Caco-2 (cell line): ENCODE results near the gene KLHL22. TPM values are rescaled to one million over a fixed set of nuclear protein-coding genes. Genes with fewer than 3 reads are reported as not detected.

ENCODE experiments used
- BruUV-seq: library from RNA; stranded (reverse); fragments of 400-500 nt; replicated peaks from 2 replicates; lab custom pipeline; 2021; lab: Mats Ljungman, UMichigan
- CTCF ChIA-PET: fragments of 300-600 bp; sonication (Branson Sonifier 250); formaldehyde crosslinking; loops from one replicate; lab custom pipeline; 2022; ENCODE audit warnings: antibody characterized with exemption; lab: Charles Lee
- POLR2A ChIA-PET: fragments of 300-600 bp; sonication (Branson Sonifier 250); formaldehyde crosslinking; loops from one replicate; lab custom pipeline; 2022; ENCODE audit warnings: antibody characterized with exemption; lab: Charles Lee
- DNase-seq, 2 experiments: peaks; one replicate each; pipeline versions ENCODE4 v3.0.0 to v3.0.0-alpha.2; 2020 to 2022
- H3K27me3 ChIP-seq: replicated peaks from 2 replicates; pipeline ENCODE4 v1.6.0; 2011; ENCODE audit warnings: low read length; ENCODE audit not compliant: control insufficient read depth, insufficient read depth
- H3K36me3 ChIP-seq: 2 replicates; pipeline ENCODE4 v1.5.1; 2011; ENCODE audit warnings: low read length; ENCODE audit not compliant: control insufficient read depth, insufficient read depth
- H3K4me1 ChIP-seq: fragments of 250-450 bp; sonication (Bioruptor Pico); 2 replicates; pipeline ENCODE4 v1.5.1; 2020; ENCODE audit warnings: mild to moderate bottlenecking
- H3K4me3 ChIP-seq: 2 replicates; pipeline ENCODE4 v1.5.1; 2011; ENCODE audit warnings: low read depth, mild to moderate bottlenecking, control low read depth, low read length
- H3K9me3 ChIP-seq: fragments of 250-450 bp; sonication (Bioruptor Pico); 2 replicates; pipeline ENCODE4 v1.5.1; 2020; ENCODE audit warnings: mild to moderate bottlenecking, moderate library complexity
- H3K27ac Mint-ChIP-seq: one replicate; pipeline ENCODE4 v1.8.0; 2022; ENCODE audit warnings: mixed read lengths; ENCODE audit not compliant: unreplicated experiment
- H3K27me3 Mint-ChIP-seq: one replicate; pipeline ENCODE4 v1.8.0; 2022; ENCODE audit warnings: mixed read lengths; ENCODE audit not compliant: insufficient read depth, unreplicated experiment
- H3K36me3 Mint-ChIP-seq: one replicate; pipeline ENCODE4 v1.8.0; 2022; ENCODE audit warnings: mild to moderate bottlenecking, mixed read lengths; ENCODE audit not compliant: insufficient read depth, unreplicated experiment
- H3K4me1 Mint-ChIP-seq: one replicate; pipeline ENCODE4 v1.8.0; 2022; ENCODE audit warnings: low read depth, mixed read lengths; ENCODE audit not compliant: unreplicated experiment
- H3K4me3 Mint-ChIP-seq: one replicate; pipeline ENCODE4 v1.8.0; 2022; ENCODE audit warnings: mild to moderate bottlenecking, moderate library complexity, mixed read lengths; ENCODE audit not compliant: unreplicated experiment
- H3K9me3 Mint-ChIP-seq: one replicate; pipeline ENCODE4 v1.8.0; 2022; ENCODE audit warnings: mixed read lengths; ENCODE audit not compliant: unreplicated experiment
- CTCF ChIP-seq, 2 experiments: fragments of 200-600 bp in 1 of 2; IDR thresholded peaks; 1 replicate in 1 of 2; 2 replicates in 1 of 2; pipeline versions ENCODE4 v1.5.1 to v1.8.0; 2011 to 2022; ENCODE audit warnings: antibody characterized with exemption in 1 of 2, control low read depth in 1 of 2, inconsistent platforms in 1 of 2, low read depth in 1 of 2, low read length in 1 of 2, mild to moderate bottlenecking in 1 of 2, moderate library complexity in 1 of 2; ENCODE audit not compliant: insufficient read depth in 1 of 2, severe bottlenecking in 1 of 2, unreplicated experiment in 1 of 2
- intact Hi-C: fragments of 100-400 bp; cut with micrococcal nuclease; formaldehyde crosslinking; loops from one replicate; pipeline ENCODE4 v1.10.0; 2022; ENCODE audit not compliant: unreplicated experiment
- total RNA-seq: library from RNA; stranded (reverse); gene quantifications from 2 replicates; pipeline ENCODE4 v1.2.3, GENCODE V29; 2022

KLHL22 gene
- total RNA-seq, 1 experiment from 2014 or later = 24.4 TPM

GRCh38 chr22:20469110-20469868 lies 26.3 kb downstream of the KLHL22 start:
- no peak for DNase-seq
- H3K9me3 ChIP-seq = no peaks in the 10 kb centered on the region
- no peak overlapping the region for H3K4me3 ChIP-seq
- TF ChIP-seq CTCF (IDR thresholded peaks at IDR 0.05; ENCODE audit: insufficient read depth in 1 of 2, low read depth in 1 of 2, low read length in 1 of 2, severe bottlenecking in 1 of 2, unreplicated experiment in 1 of 2) = no peak
- Mint-ChIP-seq H3K4me1 (no peaks in the 10 kb centered on the region), H3K4me3 (no peak overlapping the region), H3K9me3 (no peaks in the 10 kb centered on the region), H3K36me3 (peaks cover 18% of the 10 kb centered on the region), H3K27ac (no peak overlapping the region), H3K27me3 (no peaks in the 10 kb centered on the region)
- no peaks in the 10 kb centered on the region for H3K4me1 ChIP-seq
- ChIA-PET CTCF (no interaction called here), POLR2A (no interaction called here)
- no peaks in the 10 kb centered on the region for H3K27me3 ChIP-seq
- intact Hi-C loops = no loop called here
- no TSS peak for BruUV-seq
- no peaks in the 10 kb centered on the region for H3K36me3 ChIP-seq

GRCh38 chr22:20466659-20467379 lies 28.8 kb downstream of the KLHL22 start:
- Histone ChIP-seq H3K4me3 (no peak overlapping the region), H3K4me1 (no peaks in the 10 kb centered on the region), H3K36me3 (no peaks in the 10 kb centered on the region), H3K9me3 (no peaks in the 10 kb centered on the region), H3K27me3 (no peaks in the 10 kb centered on the region)
- intact Hi-C loops = no loop called here
- H3K4me1 Mint-ChIP-seq = no peaks in the 10 kb centered on the region
- ChIA-PET CTCF (no interaction called here), POLR2A (no interaction called here)
- BruUV-seq = no TSS peak
- peaks cover 13% of the 10 kb centered on the region for H3K36me3 Mint-ChIP-seq
- no peaks in the 10 kb centered on the region for H3K9me3 Mint-ChIP-seq
- no peak overlapping the region for H3K4me3 Mint-ChIP-seq
- no peak for TF ChIP-seq CTCF (IDR thresholded peaks at IDR 0.05; ENCODE audit: insufficient read depth in 1 of 2, low read depth in 1 of 2, low read length in 1 of 2, severe bottlenecking in 1 of 2, unreplicated experiment in 1 of 2)
- no peak for DNase-seq
- H3K27me3 Mint-ChIP-seq = no peaks in the 10 kb centered on the region
- H3K27ac Mint-ChIP-seq = no peak overlapping the region

- intact Hi-C loops = no loop called here
Observed at GRCh38 chr22:20465759-20466077, 29.9 kb downstream of the KLHL22 start.

More at GRCh38 chr22:20465759-20466077, 29.9 kb downstream of the KLHL22 start:
- no peaks in the 10 kb centered on the region for H3K27me3 Mint-ChIP-seq
- TF ChIP-seq CTCF (IDR thresholded peaks at IDR 0.05; ENCODE audit: insufficient read depth in 1 of 2, low read depth in 1 of 2, low read length in 1 of 2, severe bottlenecking in 1 of 2, unreplicated experiment in 1 of 2) = no peak
- H3K4me1 ChIP-seq = no peaks in the 10 kb centered on the region
- no peaks in the 10 kb centered on the region for H3K27me3 ChIP-seq
- no peak for DNase-seq
- ChIA-PET POLR2A (no interaction called here), CTCF (no interaction called here)
- no peak overlapping the region for H3K27ac Mint-ChIP-seq
- no peaks in the 10 kb centered on the region for H3K4me1 Mint-ChIP-seq
- BruUV-seq = no TSS peak
- peaks cover 6% of the 10 kb centered on the region for H3K36me3 Mint-ChIP-seq
- no peaks in the 10 kb centered on the region for H3K36me3 ChIP-seq
- no peaks in the 10 kb centered on the region for H3K9me3 Mint-ChIP-seq
- no peak overlapping the region for H3K4me3 ChIP-seq
- H3K4me3 Mint-ChIP-seq = no peak overlapping the region
- H3K9me3 ChIP-seq = no peaks in the 10 kb centered on the region
